SW480 (cell line): ENCODE results near the gene PTN.
"Not testable (repeated sequence)": the region's sequence is repeated elsewhere in the genome, so short reads cannot be mapped to it uniquely, and the experiment has no call there.

ENCODE experiments used
- DNase-seq: peaks from one replicate; pipeline ENCODE4 v3.0.0-alpha.2; 2016; ENCODE audit warnings: low spot score

The PTN gene

DNA sequence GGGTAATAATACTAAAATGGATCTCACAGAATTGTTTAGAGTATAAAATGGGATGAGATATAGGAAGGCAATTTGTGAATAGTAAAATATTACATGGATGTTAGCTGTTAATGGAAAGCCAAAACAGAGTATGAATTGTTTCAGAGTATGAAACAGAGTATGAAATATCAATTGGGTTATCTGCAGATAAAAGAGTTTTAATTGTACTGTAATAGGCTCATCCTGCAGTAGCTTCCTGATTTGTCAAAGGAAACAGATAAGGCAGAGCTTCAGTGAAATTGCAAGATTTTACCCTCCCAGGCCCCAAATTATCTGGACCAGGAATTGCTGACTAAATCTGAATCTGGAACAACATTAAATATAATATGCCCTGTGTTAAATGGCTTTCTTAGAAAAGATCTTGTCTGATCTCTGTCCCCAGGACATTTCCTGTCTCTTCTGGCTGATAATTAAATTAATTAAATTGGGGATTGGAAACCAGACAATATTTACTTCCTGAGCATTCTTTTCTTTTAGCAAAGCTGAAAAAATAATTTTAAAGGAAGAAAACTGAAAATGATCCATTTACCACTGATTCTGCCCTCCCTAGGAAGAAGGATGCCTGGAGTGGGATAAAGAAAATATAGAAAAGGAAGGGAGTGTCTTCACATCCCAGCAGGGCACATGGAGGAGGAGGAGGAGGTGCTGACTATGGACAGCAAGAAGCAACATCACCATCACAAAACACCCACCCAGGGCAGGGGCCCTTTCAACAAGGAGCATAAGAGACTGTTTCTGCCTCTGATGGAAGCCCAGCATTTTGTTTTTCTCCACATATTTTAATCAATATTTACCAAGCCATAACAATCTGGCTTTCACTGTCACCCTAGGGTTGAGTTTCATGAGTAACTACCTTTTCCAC is 18.5 kb downstream of the PTN start:
- no peak for DNase-seq

DNA sequence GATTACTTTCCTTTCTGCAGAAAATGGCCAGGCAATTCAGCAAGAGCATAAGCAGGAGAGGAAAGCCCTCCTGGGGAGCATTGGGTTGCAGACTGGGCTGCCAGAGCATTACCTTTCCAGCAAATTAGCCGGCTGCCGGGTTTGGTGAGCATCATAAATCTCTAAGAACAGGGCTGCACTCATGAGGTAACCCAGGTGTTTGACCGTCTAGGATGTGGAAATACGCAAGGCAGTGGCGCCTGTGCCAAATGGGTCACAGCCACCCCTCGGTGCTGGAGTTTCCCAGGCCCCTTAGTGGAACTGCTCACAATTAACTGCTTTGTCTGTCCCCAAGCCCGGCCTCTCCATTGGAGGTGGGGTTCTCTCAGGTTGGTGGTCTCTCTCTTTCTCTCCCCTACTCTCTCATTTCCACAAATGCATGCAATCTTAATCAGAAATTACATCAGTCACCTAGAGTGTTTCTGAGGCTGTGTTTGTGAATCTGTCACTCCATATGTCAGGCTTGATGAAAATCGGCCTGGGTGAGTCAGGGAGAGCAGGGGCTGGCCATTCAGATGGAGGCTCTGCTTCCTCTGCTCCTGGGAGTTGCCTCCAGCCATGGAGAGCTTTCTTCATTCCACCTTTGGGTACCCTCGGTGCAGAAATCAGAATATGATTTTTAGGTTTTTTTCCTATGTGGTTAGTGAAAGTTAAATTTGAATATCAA is 26.7 kb downstream of the PTN start:
- DNase-seq, result no peak

GRCh38 chr7:137313201-137313600 is 30.3 kb downstream of the PTN start:
- no peak for DNase-seq

DNA sequence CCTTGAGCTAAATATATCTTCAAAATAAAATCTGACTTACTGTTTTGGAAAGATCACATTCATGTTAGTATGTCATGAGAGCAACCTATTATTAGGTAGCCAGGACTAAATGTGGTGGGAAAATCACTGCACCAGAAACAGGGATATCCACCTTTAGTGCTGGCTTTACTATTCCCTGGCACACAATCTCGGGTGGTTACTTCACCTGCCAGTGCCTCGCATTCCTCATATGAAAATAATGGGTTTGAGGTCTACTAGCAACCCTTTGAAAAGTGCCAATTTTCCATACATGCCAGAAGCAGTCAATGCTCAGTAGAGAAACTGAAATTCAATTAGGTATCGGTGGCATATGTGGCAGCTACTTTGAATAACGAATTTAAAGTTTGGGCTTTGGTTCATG is 36.8 kb downstream of the PTN start:
- no peak for DNase-seq

- no peak for DNase-seq
Observed at GRCh38 chr7:137305901-137306621, 37.5 kb downstream of the PTN start.

- no peak for DNase-seq
Observed at GRCh38 chr7:137304624-137305235, 38.8 kb downstream of the PTN start.

GRCh38 chr7:137304165-137304564 is 39.4 kb downstream of the PTN start:
- no peak for DNase-seq

- DNase-seq, result no peak
Observed at GRCh38 chr7:137302081-137302480, 41.5 kb downstream of the PTN start.

GRCh38 chr7:137298464-137298794 is 45.1 kb downstream of the PTN start:
- DNase-seq, result no peak

DNA sequence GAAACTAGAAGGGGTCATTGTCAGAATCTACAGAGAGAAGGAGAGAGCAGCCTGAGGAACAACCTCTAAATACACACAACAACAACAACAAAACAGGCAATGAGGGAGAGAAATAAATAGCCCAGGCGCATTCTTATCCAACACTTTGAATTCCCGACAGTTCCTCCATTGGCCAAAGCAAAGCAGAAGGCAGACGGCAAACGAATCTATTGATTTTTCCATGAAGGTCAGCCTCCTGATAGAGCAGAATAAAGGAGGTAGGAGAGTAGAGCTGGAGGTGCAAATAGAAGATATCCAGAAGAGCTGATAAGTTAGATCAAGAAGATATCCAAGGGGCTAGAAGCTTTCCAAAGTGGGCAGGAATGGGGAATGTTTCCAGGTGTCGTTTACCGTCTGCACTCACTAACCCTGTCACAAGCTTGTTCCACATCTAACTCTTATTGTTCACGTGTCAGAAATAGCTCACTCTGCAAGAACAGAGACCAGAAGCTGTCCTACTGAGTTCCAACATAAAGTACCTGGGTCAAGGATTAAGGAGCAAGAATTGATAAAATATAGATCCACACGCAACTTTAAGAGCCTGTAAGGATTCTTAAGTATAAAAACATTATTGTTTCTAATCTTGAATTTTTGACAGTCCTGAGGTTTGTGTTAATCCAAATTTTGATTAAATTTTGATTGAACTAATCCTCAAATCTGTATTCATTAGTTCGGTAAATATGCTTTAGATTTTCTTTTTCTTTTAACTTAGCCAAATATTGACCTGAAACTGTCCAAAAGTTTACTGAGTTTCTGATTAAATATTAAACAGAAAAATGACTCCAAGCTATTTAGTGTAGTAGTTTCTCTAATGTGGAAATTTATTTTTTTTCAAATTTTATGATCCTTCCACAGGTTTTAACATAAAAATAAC is 45.7 kb downstream of the PTN start:
- DNase-seq, result no peak

DNA sequence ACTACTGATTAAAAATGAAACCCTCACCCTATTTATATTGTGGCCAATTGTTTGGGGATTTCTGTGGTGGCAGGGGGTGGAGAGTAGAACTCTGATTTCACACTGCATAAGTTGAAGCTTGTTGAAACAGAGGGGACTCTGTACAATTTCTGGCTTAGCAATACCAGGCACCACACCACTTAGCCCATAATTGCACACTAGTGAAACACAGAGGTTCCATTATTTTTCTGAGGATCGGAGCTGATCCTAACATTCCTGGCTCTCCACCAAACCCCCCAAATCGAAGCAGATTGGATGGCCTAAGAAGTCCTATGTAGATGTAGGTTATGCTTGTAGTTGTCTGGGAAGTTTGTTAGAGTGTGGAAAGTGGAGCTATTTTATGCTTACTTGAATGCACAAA is 47.0 kb downstream of the PTN start:
- no peak for DNase-seq

DNA sequence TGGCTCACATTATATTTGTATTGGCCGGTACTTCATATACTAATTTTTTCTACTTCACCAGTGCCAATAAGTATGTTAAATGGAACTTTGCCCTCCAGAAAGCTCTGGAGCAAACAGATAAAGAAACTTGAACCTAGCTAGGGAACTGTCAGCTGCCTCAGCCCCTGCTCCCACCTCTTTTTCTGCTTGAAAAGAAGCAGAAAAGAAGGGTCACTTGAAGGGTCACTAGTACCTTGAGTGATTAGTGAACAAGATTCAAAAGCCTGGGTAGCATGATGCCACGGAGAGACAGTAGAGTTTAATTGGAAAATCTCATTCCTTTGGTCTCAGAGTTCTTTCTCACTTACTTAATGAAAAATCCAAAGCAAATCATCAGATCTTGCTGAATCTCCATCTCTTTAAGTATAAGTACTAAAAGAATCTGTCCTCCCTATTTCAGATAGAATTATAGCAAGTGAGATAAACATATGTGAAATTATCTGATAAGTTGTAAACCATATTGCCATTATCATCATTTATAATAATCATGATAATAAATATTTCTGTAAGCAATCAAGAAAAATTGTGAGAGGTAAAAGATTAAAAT is 47.7 kb downstream of the PTN start:
- DNase-seq, result no peak

DNA sequence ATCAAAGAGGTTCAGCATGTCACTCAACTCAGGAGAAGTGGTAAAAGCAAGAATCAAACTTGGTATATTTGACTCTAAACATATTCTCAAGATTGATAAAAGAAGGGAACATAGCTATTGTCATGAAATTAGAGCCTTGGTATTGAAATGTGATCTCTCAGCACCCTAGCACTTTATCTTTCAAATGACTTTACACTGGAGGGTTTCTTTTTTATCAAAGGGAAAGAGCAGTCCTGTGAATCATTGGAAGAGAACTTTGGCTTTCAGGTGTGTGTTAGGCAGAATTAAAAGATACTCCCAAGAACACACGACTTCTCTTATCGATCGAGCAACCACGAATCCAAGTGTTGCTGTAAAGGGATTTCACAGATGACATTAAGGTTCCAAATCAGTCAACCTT is 54.4 kb downstream of the PTN start:
- no peak for DNase-seq

GRCh38 chr7:137287651-137288258 is 55.8 kb downstream of the PTN start:
- DNase-seq, result no peak

DNA sequence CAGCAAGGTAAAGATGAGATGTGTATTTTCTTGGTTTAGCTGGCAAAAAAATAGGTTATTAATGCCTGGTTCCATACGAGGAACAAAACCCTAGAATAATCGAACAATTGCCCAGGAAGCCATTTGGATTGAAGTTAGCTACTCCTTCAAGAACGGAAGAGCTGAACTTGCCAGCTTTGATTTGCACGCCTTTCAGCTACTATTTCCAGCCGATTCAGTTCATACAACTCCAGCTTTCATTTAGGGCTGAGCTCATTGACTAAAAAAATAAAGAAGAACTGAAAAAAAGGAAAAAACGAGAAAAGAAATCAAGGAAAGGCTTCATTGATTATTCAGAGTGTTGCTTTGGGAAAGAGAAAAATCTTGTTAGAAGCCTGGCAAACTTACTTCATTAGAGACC is 60.4 kb downstream of the PTN start:
- DNase-seq, result no peak

GRCh38 chr7:137282043-137282442 is 61.5 kb downstream of the PTN start:
- DNase-seq, result no peak

DNA sequence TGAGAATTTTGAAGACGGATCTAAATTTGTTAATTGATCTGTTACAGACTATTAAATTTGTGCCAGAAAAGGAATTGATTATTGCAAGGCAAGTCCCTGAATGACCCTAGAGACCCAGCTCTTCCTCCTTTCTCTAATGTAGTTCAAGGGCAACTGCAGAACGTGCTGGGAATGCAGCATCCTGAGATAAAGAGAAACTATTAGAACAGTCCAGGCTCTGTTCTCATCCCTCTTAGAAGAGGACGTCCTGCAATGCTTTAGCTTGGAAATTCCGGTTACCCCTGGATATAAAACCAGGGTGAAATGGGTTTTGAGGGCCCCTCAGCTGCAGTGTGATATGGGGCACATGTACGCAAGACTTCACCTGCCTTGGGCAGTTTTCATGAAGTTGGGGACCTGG is 67.3 kb downstream of the PTN start:
- no peak for DNase-seq

GRCh38 chr7:137272249-137272648 is 71.3 kb downstream of the PTN start:
- no peak for DNase-seq

DNA sequence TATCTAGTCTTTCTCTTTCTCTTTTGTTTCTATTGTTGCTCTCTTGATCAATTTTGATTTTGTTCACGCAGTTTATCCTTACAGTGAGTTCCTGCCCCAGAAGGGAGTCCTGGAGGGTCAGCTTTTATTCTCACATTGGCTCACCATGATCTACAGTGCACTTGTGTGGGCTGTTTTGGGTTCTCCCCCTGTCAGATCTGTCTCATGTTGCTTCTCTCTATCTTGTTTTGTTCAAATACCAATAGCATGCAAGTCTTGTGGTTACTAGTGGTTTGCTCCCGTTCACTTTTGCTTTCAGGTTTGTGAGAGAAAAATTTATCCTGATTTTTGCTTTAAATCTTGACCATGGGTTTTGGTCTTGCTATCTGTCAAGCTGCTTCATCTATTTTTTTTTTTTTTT is 74.3 kb downstream of the PTN start:
- no peak for DNase-seq

DNA sequence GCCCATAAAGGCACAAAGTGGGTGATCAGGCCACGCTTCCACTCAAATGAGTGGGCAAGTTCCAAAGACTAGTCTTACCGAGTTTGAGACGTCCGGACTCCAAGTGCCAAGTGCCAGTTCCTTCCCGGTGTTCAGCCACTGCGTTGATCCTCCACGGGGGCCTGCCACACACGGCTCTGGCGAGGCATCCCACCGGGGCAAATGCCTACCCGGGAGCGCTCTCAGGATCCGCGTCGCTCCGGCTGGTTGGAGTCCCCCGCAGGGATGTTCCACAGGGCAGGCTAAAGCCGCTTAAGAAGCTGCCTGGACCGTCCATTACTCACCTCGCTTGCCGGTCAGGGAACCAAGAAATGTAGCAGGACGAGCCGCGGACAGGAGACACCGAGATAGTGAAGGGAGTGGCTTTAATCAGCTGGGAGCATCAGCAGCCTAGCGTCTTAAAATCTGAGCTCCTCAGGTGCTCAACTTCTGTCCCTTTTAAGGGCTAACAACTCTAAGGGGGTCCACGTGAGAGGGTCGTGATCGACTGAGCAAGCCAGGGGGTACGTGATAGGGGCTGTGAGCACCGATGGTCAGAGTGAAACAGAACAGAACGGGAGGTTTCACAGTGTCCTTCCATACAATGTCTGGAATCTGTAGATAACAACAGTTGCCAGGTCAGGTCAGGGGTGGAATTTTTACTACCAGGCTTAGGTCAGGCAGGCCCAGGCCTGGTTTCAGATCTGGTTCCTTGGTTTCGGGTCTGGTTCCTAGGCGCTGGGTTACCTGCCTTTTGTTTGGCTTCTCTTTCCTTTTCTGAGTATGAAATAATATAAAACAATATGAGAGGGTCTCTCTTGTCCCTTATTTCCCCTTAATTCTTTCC is 75.3 kb downstream of the PTN start:
- not testable (repeated sequence) for DNase-seq
